Keratinocyte (primary cell): ENCODE data around the gene PPEF1. TPM values are rescaled to one million over a fixed set of nuclear protein-coding genes. Genes with fewer than 3 reads are reported as not detected.

Experiments
- DNase-seq: peaks from one replicate; pipeline ENCODE4 v3.0.0-alpha.2; 2011; ENCODE audit warnings: low read depth, missing footprints, low spot score
- FAIRE-seq: peaks from 2 replicates; lab custom pipeline; 2011; peaks lifted over from hg19 to GRCh38; lab: Jason Lieb, UNC
- H2AFZ ChIP-seq: 2 replicates; pipeline ENCODE4 v1.6.0; 2012; ENCODE audit warnings: low read length, control low read depth, inconsistent platforms; ENCODE audit not compliant: control insufficient read depth
- H3K27ac ChIP-seq: 2 replicates; pipeline ENCODE4 v1.5.1; 2011; ENCODE audit warnings: low read length; ENCODE audit not compliant: control insufficient read depth, insufficient read depth
- H3K27me3 ChIP-seq: 3 replicates; pipeline ENCODE4 v1.6.0; 2011; ENCODE audit warnings: low read length; ENCODE audit not compliant: control insufficient read depth, insufficient read depth; ENCODE audit errors: extremely low read depth
- H3K36me3 ChIP-seq, 2 experiments: 2 replicates in 1 of 2; 3 replicates in 1 of 2; pipeline ENCODE4 v1.5.1; 2011; ENCODE audit warnings: low read length in 2 of 2, mild to moderate bottlenecking in 1 of 2; ENCODE audit not compliant: control insufficient read depth in 2 of 2, insufficient read depth in 2 of 2; ENCODE audit errors: extremely low read depth in 1 of 2
- H3K4me1 ChIP-seq: 3 replicates; pipeline ENCODE4 v1.5.1; 2011; ENCODE audit warnings: low read length; ENCODE audit not compliant: control insufficient read depth, insufficient read depth; ENCODE audit errors: extremely low read depth
- H3K4me2 ChIP-seq: 3 replicates; pipeline ENCODE4 v1.6.0; 2011; ENCODE audit warnings: low read depth, low read length; ENCODE audit not compliant: control insufficient read depth, insufficient read depth; ENCODE audit errors: extremely low read depth
- H3K4me3 ChIP-seq, 3 experiments: fragments of 200-600 bp in 1 of 3; sonication (generic) in 1 of 3; 2 replicates in 2 of 3; 3 replicates in 1 of 3; pipeline ENCODE4 v1.5.1; 2011 to 2016; ENCODE audit warnings: low read length in 3 of 3, mild to moderate bottlenecking in 3 of 3, control low read depth in 2 of 3, inconsistent platforms in 1 of 3, low read depth in 1 of 3, mixed read lengths in 1 of 3, mixed run types in 1 of 3, moderate library complexity in 1 of 3; ENCODE audit not compliant: control insufficient read depth in 2 of 3, insufficient read depth in 2 of 3; ENCODE audit errors: extremely low read depth in 1 of 3
- H3K79me2 ChIP-seq: 2 replicates; pipeline ENCODE4 v1.6.0; 2012; ENCODE audit warnings: low read length; ENCODE audit not compliant: control insufficient read depth, insufficient read depth
- H3K9ac ChIP-seq: 3 replicates; pipeline ENCODE4 v1.6.0; 2011; ENCODE audit warnings: low read length; ENCODE audit not compliant: control insufficient read depth, insufficient read depth; ENCODE audit errors: extremely low read depth
- H3K9me1 ChIP-seq: 3 replicates; pipeline ENCODE4 v1.6.0; 2011; ENCODE audit warnings: low read length; ENCODE audit not compliant: control insufficient read depth, insufficient read depth; ENCODE audit errors: extremely low read depth
- H3K9me3 ChIP-seq: 2 replicates; pipeline ENCODE4 v1.5.1; 2012; ENCODE audit warnings: low read depth, low read length; ENCODE audit not compliant: control insufficient read depth
- H4K20me1 ChIP-seq: 3 replicates; pipeline ENCODE4 v1.6.0; 2011; ENCODE audit warnings: low read length; ENCODE audit not compliant: control insufficient read depth, insufficient read depth; ENCODE audit errors: extremely low read depth
- EZH2 ChIP-seq: IDR thresholded peaks from one replicate; pipeline ENCODE4 v1.6.1; 2012; ENCODE audit warnings: inconsistent platforms, mild to moderate bottlenecking, low read length, moderate library complexity
- dilution Hi-C: fragments of 300-500 bp; cut with MboI; formaldehyde crosslinking; loops from one replicate; pipeline ENCODE4 v1.7.0; 2020; ENCODE audit warnings: low sequenced_read_pairs; ENCODE audit not compliant: extremely low pct_ligation_motif_present
- polyA plus RNA-seq, 5 experiments: library from polyadenylated mRNA; depleted of rRNA in 3 of 5; stranded (reverse) in 3 of 5; stranded (forward) in 1 of 5; unstranded in 1 of 5; fragments of >200 nt; gene quantifications; 1 replicate in 1 of 5; 2 replicates in 3 of 5; 3 replicates in 1 of 5; pipeline versions ENCODE4 v1.2.1 to v1.2.3, GENCODE V29; 2011 to 2012; ENCODE audit warnings: missing spikeins in 2 of 5, low read depth in 1 of 5, low replicate concordance in 1 of 5
- TF ChIP-seq, protein P1 (sequence below), 3 experiments: IDR thresholded peaks in 1 of 3; conservative IDR thresholded peaks in 1 of 3; optimal IDR thresholded peaks in 1 of 3; 2 replicates in 2 of 3; 3 replicates in 1 of 3; pipeline versions ENCODE3 to v1.5.1; 2011; ENCODE audit warnings: low read length in 3 of 3, mild to moderate bottlenecking in 3 of 3, moderate library complexity in 2 of 3, control low read depth in 1 of 3, inconsistent platforms in 1 of 3; ENCODE audit not compliant: insufficient read depth in 2 of 3; ENCODE audit errors: extremely low read depth in 1 of 3

Gene PPEF1
- polyA plus RNA-seq, 1 donor (not counting 4 experiments of a cell fraction or from before 2014, with no cell fraction given), result not detected

DNA sequence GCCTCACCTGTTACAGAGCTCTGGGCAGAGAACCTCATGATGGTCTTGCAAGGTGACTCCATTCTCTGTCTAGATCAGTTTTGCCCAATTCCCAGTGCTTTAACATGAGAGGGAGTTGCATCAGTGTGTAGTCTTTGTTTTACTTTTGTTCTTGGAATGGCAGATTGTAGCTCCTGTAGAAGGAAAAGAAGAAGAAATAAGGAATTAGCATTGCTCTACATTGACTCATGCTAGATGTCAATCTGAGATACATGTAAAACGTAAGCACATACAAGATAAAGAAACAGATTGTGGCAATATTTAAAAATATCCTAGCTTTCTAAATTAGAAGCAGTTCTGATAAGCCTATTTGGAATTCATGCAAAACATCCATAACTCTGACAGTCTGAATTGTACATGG, 16.0 kb upstream of the PPEF1 start:
- FAIRE-seq (no peak), DNase-seq (no peak)
- Histone ChIP-seq H3K4me1 (no peaks in the 10 kb centered on the region), H2AFZ (no peak overlapping the region), H3K9me1 (no peaks in the 10 kb centered on the region), H3K9me3 (no peaks in the 10 kb centered on the region), H3K79me2 (no peaks in the 10 kb centered on the region), H3K4me2 (no peak overlapping the region), H3K36me3 (no peaks in the 10 kb centered on the region), H3K9ac (no peak overlapping the region), H3K27me3 (peaks cover under 1% of the 10 kb centered on the region), H3K27ac (no peak overlapping the region), H4K20me1 (no peaks in the 10 kb centered on the region), H3K4me3 (no peak overlapping the region)
- no peak for TF ChIP-seq EZH2
- TF ChIP-seq, protein P1, sequence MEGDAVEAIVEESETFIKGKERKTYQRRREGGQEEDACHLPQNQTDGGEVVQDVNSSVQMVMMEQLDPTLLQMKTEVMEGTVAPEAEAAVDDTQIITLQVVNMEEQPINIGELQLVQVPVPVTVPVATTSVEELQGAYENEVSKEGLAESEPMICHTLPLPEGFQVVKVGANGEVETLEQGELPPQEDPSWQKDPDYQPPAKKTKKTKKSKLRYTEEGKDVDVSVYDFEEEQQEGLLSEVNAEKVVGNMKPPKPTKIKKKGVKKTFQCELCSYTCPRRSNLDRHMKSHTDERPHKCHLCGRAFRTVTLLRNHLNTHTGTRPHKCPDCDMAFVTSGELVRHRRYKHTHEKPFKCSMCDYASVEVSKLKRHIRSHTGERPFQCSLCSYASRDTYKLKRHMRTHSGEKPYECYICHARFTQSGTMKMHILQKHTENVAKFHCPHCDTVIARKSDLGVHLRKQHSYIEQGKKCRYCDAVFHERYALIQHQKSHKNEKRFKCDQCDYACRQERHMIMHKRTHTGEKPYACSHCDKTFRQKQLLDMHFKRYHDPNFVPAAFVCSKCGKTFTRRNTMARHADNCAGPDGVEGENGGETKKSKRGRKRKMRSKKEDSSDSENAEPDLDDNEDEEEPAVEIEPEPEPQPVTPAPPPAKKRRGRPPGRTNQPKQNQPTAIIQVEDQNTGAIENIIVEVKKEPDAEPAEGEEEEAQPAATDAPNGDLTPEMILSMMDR (optimal IDR thresholded peaks at IDR 0.05 in 1 of 3, IDR thresholded peaks at IDR 0.05 in 1 of 3, conservative IDR thresholded peaks at IDR 0.05 in 1 of 3; ENCODE audit: extremely low read depth in 1 of 3, insufficient read depth in 2 of 3, low read length in 3 of 3), result no peak
- dilution Hi-C loops, result no loop called here

DNA sequence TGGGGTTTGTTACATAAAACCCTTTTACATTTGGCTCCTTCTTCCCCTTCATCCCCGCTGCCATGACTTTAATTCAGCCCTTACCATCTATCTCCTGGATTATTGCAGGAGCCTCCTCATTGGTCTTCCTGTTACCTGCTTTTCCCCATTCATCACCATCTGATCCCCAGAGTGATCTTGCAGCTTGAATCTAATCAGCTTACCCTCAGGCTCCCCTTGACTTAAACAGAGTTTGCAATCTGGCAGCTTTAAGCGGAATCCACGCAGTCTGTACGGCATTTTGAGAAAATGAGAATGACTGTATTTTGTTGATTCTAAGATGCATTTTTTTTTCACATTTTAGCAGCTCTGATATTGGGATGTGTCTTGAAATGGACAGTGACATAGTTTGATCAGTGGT, 14.9 kb upstream of the PPEF1 start:
- H4K20me1 ChIP-seq, result no peaks in the 10 kb centered on the region
- DNase-seq (no peak), FAIRE-seq (no peak)
- dilution Hi-C loops, result no loop called here
- no peak overlapping the region for H2AFZ ChIP-seq
- no peaks in the 10 kb centered on the region for H3K36me3 ChIP-seq
- H3K9me3 ChIP-seq, result no peaks in the 10 kb centered on the region
- no peak overlapping the region for H3K27ac ChIP-seq
- TF ChIP-seq EZH2, result no peak
- TF ChIP-seq, protein P1 (optimal IDR thresholded peaks at IDR 0.05 in 1 of 3, IDR thresholded peaks at IDR 0.05 in 1 of 3, conservative IDR thresholded peaks at IDR 0.05 in 1 of 3; ENCODE audit: extremely low read depth in 1 of 3, insufficient read depth in 2 of 3, low read length in 3 of 3), result no peak
- H3K4me2 ChIP-seq, result no peak overlapping the region
- H3K4me1 ChIP-seq, result no peaks in the 10 kb centered on the region
- peaks cover 10% of the 10 kb centered on the region for H3K27me3 ChIP-seq
- H3K79me2 ChIP-seq, result no peaks in the 10 kb centered on the region
- no peaks in the 10 kb centered on the region for H3K9me1 ChIP-seq
- no peak overlapping the region for H3K4me3 ChIP-seq
- H3K9ac ChIP-seq, result no peak overlapping the region
